HG02943 (cell line): Measurements from ENCODE around the gene IGF1R.
"Not testable (repeated sequence)": the region's sequence is repeated elsewhere in the genome, so short reads cannot be mapped to it uniquely, and the experiment has no call there.

Experiments
- ATAC-seq: cut with Tn5 transposase; IDR thresholded peaks from one replicate; pipeline ENCODE4 v1.9.1; 2021; ENCODE audit warnings: mild to moderate bottlenecking, low read depth, moderate library complexity; ENCODE audit not compliant: unreplicated experiment

The IGF1R gene

GRCh38 chr15:98950248-98950647 is 301.9 kb downstream of the IGF1R start:
- ATAC-seq = no peak

GRCh38 chr15:98951004-98951403 is 302.7 kb downstream of the IGF1R start:
- ATAC-seq = no peak

DNA sequence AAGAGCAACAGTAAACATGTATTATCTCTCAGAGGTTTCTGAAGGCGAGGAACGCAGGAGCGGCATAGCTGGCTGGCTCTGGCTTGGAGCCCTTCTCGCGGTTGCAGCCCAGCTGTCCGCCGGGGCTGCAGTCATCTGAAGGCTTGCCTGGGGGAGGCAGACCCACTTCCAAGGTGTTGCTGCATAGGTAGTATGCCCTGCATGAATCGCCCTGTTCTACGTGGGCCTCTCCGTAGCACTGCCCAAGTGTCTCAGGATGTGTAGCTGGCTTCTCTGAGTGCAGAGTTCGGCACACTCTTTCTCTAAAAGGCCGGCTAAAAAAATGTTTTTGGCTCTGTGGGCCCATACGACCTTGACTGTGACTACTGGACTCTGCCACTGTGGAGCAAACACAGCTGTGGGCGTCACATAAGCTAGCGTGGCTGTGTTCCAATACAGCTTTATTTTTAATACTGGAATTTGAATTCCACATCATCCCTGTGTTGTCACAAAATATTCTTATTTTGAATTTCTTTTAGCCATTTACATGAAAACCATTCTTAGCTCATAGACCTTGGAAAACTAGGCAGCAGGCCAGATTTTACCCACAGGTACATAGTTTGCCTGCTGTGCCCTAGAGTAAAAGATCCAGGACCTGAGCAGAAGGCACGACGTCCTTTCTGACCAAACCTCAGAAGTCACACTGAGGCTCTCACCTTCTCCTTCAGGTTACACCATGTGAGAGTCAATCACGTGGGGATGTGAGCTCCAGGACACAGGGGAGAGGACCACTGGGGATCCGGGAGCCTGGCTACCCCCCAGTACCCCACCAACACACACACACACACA is 303.4 kb downstream of the IGF1R start:
- ATAC-seq = no peak

DNA sequence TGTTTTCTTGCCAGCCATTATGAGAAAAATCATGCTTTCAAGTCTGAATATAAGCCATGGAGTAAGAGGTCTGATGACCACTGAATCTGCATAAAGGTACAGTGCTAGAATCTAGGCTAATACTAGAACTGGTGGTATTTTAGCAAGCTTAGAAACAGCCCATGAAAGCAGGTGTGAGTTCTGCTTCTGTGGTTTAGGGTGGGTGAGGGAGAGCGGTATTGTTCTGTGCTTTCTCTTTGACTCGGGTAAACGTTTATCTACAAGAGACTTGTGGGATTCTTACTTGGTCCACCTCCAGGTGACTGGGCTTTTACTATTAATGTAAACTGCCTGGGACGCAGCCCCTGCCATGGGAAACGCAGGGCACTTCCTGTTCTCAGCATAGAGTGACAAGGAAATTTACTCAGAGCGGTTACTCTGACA is 304.1 kb downstream of the IGF1R start:
- ATAC-seq = peak; percentile 80

- no peak for ATAC-seq
These were observed 304.9 kb downstream of the IGF1R start for GRCh38 chr15:98953000-98953787.

GRCh38 chr15:98953968-98954367 is 305.6 kb downstream of the IGF1R start:
- ATAC-seq = no peak

DNA sequence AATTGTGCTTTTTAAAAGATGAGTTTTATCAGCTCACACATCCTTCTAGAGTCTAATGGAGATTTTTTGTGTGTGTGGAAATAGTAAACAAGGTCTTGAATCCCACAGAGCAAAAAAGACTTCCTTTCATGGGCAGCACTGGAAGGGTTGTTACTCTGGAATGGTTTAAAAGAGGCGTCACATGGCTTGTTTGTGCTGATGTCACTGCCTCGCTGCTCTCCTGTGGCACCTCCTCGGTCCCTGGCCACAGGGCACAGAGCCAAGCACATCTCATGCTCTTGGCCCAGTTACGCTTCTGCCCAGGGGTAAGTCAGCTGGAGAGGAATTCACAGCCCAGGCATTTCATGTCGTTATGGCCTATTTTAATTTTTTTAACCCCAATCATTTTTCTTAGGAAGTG is 306.1 kb downstream of the IGF1R start:
- ATAC-seq = no peak

- no peak for ATAC-seq
These were observed 307.0 kb downstream of the IGF1R start for GRCh38 chr15:98955331-98955730.

DNA sequence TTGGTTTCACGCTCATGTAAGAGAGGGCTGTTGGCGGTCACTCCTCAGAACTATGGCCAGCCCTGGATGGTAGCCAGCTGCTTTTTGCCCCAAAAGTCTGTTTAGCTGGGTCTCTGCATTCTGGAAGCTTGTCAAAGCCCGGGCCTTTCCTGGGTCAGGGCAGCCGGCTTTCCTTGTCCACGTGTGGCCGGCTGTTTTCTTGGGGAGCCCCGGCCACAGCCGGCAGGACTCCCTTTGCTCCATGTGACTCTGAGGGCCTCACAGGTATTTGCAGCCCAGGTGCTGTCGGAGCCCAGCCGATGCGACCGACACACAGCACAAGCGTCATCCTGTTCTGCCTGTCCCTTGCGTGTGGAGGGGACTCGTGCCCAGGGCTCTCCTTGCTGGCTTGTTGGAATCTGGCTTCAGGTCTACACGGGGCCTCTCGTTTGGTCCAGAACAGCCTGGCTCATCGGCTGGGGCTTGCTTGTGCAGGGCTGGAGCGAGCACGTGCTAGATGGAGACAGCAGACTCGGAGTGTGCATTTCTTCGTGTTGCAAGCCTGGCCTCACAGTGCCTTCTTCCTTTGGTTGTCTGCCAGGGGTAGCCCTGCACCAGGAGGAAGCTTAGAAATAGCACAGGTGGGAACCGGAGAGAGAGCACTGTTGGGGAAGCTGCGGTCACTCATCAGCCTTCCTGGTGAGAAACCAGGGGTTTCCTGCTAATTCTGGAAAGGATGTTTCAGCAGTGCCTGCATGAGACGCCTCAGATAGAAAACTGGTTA is 307.8 kb downstream of the IGF1R start:
- no peak for ATAC-seq

DNA sequence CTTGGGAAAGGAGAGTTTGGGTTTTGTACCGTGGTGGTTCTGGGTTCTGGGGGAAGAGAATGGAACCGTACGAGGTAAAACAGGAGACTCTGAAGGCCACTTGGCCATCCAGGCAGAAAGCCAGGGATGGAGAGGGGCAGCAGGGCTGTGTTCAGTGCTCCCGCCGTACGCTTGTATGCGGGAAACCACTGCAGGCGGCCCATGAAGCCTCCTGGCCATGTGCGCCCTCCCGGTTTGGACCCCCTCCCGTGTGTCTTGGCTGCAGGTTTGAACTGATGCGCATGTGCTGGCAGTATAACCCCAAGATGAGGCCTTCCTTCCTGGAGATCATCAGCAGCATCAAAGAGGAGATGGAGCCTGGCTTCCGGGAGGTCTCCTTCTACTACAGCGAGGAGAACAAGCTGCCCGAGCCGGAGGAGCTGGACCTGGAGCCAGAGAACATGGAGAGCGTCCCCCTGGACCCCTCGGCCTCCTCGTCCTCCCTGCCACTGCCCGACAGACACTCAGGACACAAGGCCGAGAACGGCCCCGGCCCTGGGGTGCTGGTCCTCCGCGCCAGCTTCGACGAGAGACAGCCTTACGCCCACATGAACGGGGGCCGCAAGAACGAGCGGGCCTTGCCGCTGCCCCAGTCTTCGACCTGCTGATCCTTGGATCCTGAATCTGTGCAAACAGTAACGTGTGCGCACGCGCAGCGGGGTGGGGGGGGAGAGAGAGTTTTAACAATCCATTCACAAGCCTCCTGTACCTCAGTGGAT is 308.6 kb downstream of the IGF1R start:
- no peak for ATAC-seq

DNA sequence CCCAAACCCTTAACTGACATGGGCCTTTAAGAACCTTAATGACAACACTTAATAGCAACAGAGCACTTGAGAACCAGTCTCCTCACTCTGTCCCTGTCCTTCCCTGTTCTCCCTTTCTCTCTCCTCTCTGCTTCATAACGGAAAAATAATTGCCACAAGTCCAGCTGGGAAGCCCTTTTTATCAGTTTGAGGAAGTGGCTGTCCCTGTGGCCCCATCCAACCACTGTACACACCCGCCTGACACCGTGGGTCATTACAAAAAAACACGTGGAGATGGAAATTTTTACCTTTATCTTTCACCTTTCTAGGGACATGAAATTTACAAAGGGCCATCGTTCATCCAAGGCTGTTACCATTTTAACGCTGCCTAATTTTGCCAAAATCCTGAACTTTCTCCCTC is 309.3 kb downstream of the IGF1R start:
- no peak for ATAC-seq

DNA sequence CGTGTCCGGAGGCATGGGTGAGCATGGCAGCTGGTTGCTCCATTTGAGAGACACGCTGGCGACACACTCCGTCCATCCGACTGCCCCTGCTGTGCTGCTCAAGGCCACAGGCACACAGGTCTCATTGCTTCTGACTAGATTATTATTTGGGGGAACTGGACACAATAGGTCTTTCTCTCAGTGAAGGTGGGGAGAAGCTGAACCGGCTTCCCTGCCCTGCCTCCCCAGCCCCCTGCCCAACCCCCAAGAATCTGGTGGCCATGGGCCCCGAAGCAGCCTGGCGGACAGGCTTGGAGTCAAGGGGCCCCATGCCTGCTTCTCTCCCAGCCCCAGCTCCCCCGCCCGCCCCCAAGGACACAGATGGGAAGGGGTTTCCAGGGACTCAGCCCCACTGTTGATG is 309.7 kb downstream of the IGF1R start:
- ATAC-seq = no peak

- ATAC-seq = no peak
These were observed 310.7 kb downstream of the IGF1R start for GRCh38 chr15:98958918-98959639.

GRCh38 chr15:98959640-98960007 is 311.3 kb downstream of the IGF1R start:
- ATAC-seq = no peak

- no peak for ATAC-seq
These were observed 312.3 kb downstream of the IGF1R start for GRCh38 chr15:98960555-98961050.

GRCh38 chr15:98963444-98963843 is 315.1 kb downstream of the IGF1R start:
- no peak for ATAC-seq

DNA sequence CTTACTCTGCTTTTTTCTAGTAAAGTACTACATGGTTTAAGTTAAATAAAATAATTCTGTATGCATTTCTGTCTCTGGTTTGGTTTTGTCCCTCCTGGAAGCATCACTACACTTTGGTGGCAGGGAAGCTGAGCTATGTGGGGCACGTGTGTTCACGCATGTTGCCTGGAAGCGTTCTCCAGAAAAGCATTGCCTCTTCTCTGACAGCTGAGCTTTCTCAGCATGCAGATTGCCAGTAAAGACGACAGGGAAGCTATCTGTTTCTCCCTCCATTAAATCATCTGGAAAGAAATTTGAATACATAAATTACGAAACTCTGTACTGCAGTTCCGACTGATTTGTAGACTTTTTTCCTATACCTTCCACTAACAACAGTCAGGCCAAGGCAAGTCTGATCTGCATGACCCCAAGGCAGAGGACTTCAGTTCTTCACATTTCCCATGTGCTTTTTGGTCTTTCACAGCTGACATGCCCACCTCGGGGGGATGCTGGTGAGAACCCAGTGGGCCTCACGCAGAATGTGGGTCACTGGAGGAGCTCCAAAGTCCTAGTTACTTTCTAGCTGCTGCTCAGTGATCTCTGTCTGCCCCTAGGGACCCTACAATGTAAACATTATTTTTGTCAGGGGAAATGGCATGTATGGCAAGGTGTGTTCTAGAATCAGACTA is 316.3 kb downstream of the IGF1R start:
- no peak for ATAC-seq

DNA sequence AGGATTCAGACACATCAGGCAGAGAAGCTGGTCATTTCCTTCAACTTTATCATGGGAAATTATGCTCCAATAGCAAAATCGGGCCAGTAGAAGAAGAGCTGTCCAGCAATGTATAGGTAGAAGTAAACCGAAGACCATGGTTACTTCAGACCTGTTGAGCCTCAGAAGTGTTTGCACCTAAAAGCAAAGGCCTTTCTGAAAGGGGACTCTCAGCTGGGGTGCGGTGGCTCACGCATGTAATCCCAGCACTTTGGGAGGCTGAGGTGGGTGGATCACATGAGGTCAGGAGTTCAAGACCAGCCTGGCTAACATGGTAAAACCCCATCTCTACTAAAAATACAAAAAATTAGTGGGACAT is 316.8 kb downstream of the IGF1R start:
- not testable (repeated sequence) for ATAC-seq

- ATAC-seq = no peak
These were observed 317.3 kb downstream of the IGF1R start for GRCh38 chr15:98965597-98965996.
